ENCODE measurements around the gene CLDN2.
"Not testable (repeated sequence)": the region's sequence is repeated elsewhere in the genome, so short reads cannot be mapped to it uniquely, and the experiment has no call there.

CLDN2 gene

DNA sequence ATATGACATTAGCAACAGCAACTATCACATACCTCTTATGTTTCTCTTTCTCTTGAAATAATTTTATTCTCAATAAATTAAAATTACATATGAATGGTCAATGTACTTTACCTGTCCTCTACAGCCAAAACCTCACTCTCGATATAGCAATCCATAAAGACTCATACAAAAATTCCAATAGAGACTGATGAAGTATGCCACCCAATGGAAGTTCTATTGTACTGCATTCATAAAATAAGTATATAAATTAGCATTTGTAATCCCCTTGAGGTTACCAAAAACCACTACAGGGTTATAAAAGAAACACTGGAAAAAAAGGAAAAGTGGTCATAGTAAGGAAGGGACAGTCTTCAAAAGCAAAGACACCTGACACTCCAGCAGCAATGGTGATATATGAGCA is 32.8 kb downstream of the CLDN2 start:
- DNase-seq (ENCODE audit: low read depth) = peak; percentile 24
- no peak overlapping the region for H3K4me3 ChIP-seq (ENCODE audit: low read length)
- TF ChIP-seq, protein P1, sequence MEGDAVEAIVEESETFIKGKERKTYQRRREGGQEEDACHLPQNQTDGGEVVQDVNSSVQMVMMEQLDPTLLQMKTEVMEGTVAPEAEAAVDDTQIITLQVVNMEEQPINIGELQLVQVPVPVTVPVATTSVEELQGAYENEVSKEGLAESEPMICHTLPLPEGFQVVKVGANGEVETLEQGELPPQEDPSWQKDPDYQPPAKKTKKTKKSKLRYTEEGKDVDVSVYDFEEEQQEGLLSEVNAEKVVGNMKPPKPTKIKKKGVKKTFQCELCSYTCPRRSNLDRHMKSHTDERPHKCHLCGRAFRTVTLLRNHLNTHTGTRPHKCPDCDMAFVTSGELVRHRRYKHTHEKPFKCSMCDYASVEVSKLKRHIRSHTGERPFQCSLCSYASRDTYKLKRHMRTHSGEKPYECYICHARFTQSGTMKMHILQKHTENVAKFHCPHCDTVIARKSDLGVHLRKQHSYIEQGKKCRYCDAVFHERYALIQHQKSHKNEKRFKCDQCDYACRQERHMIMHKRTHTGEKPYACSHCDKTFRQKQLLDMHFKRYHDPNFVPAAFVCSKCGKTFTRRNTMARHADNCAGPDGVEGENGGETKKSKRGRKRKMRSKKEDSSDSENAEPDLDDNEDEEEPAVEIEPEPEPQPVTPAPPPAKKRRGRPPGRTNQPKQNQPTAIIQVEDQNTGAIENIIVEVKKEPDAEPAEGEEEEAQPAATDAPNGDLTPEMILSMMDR (IDR thresholded peaks at IDR 0.05; ENCODE audit: insufficient read depth, low read depth, low read length, missing control alignments) = peak; percentile 29

DNA sequence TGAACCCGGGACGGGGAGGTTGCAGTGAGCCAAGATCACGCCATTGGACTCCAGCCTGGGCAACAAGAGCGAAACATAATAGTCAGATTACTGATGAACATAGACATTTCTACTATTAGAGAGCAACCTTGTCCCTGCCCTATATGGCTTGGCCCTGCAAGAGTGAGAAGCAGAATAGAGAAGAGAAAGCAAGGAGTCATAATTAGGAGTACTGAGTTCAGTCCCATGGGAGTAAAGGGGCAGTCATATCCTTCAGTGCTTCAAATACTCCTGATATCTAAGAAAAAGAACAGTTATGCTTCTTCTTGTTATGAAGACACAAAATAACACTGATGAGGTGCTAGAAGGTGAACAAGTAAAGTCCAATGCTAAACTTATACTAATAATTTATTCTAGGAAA is 33.8 kb downstream of the CLDN2 start:
- TF ChIP-seq, protein P1 (IDR thresholded peaks at IDR 0.05; ENCODE audit: insufficient read depth, low read depth, low read length, missing control alignments) = no peak
- no peak overlapping the region for H3K4me3 ChIP-seq (ENCODE audit: low read length)
- DNase-seq (ENCODE audit: low read depth) = no peak

DNA sequence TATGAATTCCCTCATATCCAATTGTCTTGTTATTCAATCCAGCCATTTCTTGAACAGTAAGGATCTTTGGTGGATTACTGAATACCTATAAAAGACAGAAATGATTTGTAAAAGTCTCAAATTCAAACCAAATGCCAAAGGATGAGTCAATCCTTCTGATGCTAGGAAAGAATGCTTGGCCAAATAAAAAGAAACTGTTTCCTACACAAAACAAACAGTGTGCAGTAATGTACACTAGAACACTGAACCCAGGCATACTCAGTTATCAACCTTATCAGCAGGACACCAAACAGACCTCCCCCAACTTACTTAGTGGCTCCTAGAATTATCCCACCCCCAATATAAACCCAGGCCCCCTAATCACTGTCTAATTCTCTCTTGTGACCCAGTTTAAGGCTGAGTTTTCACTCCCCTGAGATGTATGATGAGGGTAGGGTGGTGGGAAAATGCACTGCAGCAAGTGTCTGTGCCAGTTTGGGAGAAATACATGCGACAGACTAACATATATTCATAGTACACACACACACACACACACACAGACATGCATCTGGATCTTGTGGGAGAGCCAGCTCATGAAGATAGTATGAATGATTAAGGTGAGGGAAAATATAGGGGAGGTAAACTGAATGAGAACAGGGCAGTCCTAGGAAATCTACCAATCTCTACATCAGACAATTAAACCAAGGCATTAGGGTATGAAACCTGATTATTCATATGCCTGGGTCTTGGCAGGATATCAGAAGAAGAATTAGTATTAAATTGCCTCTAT is 35.0 kb downstream of the CLDN2 start:
- H3K4me3 ChIP-seq (ENCODE audit: low read length) = no peak overlapping the region
- TF ChIP-seq, protein P1 (IDR thresholded peaks at IDR 0.05; ENCODE audit: insufficient read depth, low read depth, low read length, missing control alignments) = no peak
- DNase-seq (ENCODE audit: low read depth) = no peak

DNA sequence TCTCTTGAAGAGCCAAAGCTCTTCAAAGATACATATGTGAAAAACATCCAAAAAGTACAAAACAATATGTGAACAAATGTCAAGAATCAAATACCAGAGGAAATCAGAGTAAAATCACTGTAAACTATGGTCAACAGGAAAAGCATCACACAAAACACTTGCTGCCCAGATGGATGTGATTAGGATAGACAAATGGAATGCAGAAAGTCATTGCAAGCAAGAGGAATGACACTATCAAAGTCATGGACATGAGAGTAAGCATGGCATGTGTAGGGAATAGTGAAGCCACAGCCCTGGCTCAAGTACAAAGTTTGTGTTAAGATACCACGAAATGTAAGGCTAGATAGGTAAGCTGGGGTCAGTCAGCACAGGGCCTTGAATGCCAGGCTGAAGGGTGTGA is 37.7 kb downstream of the CLDN2 start:
- no peak for DNase-seq (ENCODE audit: low read depth)
- TF ChIP-seq, protein P1 (IDR thresholded peaks at IDR 0.05; ENCODE audit: insufficient read depth, low read depth, low read length, missing control alignments) = no peak
- H3K4me3 ChIP-seq (ENCODE audit: low read length) = no peak overlapping the region

DNA sequence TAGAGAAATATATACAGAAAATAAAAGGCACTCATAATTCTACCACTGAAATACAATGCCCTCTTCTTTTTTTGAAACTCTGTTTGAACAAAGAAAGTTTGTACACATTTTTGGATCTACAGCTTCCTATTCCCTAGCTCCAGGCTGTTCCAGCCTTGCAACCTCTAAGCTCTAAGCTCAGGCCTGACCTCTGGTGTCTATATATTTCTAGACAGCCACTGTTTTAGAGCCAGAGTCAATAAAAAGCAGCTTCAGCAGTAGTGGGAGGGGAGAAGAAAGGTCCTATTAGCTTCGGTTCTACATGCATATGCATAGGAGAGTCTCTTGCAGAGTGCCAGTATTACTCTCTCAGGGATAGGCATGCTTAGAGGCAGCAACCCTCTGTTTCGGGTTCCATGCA is 39.7 kb downstream of the CLDN2 start:
- TF ChIP-seq, protein P1 (IDR thresholded peaks at IDR 0.05; ENCODE audit: insufficient read depth, low read depth, low read length, missing control alignments) = peak; percentile 13
- DNase-seq (ENCODE audit: low read depth) = peak; percentile 21
- H3K4me3 ChIP-seq (ENCODE audit: low read length) = no peak overlapping the region

DNA sequence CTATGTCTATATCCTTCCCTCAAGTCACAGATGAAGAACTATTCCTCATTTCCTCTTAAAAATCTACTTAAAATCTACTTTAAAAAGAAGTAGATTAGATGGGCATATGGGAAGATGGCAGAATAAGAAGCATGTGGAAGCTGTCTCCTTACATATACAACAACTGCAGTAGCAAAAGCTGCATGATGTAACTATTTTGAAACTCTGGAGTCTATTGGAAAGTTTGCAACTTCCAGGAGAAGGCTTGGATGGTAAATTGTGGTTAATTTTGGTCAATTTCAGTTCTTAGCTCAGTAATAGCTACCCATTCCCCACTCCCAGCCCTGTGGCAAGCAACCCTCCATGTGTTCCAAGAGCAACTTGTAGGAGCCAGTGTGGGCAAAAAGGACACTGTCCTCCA is 42.9 kb downstream of the CLDN2 start:
- no peak overlapping the region for H3K4me3 ChIP-seq (ENCODE audit: low read length)
- TF ChIP-seq, protein P1 (IDR thresholded peaks at IDR 0.05; ENCODE audit: insufficient read depth, low read depth, low read length, missing control alignments) = no peak
- DNase-seq (ENCODE audit: low read depth) = no peak

DNA sequence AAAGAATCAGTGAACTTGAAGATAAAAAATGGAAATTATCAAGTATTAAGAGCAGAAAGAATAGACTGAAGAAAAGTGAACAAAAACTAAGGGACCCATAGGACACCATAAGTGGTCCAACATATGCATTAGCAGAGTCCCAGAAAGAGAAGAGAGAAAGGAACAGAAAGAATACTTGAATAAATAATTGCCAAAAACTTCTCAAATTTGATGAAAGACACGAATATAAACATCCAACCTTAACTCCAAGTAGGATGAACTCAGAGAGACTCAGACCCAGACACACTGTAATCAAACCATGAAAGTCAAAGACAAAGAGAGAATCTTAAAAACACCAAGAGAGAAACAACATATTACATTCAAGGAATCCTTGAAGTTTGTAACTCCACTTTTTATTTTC is 44.1 kb downstream of the CLDN2 start:
- no peak for DNase-seq (ENCODE audit: low read depth)
- TF ChIP-seq, protein P1 (IDR thresholded peaks at IDR 0.05; ENCODE audit: insufficient read depth, low read depth, low read length, missing control alignments) = no peak
- H3K4me3 ChIP-seq (ENCODE audit: low read length) = no peak overlapping the region

DNA sequence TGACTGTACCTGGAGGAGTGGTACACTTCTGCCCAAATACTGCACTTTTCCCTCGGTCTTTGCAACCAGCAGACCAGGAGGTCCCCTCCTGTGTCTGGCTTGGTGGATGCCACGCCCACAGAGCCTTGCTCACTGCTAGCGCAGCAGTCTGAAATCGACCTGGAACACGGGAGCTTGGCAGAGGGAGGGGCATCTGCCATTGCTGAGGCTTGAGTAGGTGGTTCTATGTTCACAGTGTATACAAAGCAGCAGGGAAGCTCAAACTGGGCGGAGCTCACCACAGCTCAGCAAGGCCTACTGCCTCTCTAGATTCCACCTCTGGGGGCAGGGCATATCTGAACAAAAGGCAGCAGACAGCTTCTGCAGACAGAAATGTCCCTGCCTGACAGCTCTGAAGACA is 46.3 kb downstream of the CLDN2 start:
- not testable (repeated sequence) for H3K4me3 ChIP-seq (ENCODE audit: low read length); DNase-seq (ENCODE audit: low read depth)

Measured in epithelial cell of esophagus (primary cell).